ENCODE data around the gene ANKRD44.

Gene ANKRD44

DNA sequence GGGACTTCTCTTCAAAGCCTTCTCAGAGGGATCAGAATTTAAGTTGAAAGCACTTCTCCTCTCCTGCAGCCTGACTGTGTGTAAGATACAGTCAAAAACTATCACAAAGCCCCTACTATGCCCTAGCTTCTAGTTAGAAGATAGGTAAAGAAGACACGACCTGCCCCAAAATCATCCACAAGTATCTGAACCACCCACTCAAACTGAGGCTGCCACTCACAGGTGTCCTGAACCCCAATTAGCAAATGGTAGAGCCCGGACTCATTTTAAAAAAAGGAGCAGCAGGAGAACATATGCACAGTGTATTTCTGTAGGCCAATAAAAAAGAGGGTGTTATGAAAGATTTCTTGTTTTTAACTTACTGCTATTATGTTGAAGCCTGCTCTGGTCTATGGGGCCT lies 74.4 kb downstream of the ANKRD44 start:
- no peak for DNase-seq

DNA sequence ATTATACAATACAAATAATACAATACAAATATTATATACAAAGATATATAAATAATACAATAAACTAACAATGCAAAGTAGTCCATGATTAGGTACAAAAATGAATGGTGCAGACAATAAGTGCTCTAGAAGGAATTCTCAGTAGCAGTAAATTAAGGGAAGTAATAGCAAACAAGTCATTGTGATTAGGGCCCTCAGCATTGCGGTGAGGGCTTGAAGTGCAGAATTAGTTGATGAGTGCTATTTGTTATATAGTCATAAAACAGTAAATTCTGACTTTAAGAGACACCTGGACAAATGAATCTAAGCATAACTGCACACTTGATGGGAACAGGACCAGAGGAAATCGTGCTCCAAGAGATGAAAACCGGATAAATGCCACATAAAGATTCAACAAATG lies 74.9 kb downstream of the ANKRD44 start:
- peak; percentile 4 for DNase-seq

DNA sequence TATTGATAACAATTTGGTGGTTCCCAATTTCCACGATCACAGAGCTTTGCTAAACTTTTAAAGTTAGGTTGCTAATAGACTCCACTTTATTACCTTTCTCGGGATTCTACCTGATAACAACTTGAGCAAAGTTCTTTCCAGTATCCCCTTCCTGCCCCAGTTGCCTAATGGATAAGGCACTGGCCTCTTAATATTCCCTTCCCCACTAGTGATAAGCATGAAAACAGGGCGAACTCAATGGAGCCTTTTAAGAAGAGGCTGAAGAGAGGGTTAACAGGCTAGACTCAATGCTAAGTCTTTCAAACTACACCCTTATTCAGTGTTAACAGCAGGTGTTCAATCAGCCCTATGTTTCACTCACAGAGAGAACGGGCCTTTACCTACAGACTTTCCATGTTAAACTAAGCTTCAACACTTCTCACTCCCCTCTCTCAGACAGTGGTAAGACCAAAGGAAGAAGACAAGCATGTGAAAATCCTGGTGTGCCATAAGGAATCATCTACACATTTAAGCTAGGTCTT lies 75.8 kb downstream of the ANKRD44 start:
- no peak for DNase-seq

DNA sequence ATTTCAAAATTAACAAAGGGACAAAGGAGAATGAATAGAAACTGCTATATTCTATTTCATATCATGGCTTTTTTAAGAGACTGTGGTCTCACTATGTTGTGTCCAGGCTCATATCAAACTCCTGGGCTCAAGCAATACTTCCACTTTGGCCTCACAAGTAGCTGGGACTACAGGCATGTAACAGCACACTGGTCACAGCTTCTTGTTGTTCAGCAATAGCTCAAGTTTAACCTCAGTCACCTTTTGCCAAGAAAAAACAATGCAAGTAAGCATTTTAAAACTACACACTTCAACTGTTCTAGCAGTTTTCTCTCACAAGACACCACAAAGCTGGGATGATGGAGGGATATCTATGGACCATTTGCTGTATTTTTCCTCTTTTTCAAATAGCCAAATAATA lies 77.1 kb downstream of the ANKRD44 start:
- no peak for DNase-seq

DNA sequence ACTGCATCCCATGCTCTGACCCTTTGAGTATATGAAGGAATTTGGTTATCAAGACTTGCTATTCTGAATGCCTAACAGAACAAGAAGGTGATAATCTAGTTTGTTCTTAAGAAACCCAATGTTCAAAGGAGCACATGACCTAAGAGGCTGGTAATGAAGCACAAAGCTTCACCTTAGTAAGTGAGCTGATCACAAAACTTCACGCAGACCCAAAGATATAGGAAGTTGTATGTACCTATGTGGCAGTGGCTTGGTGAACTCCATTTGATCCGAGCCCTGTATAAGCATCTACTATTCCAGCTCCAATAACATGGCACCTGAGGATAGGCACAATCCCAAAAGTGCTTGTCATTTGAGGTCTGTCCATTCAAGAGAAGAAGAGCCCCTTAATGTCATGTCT lies 78.6 kb downstream of the ANKRD44 start:
- DNase-seq = no peak

DNA sequence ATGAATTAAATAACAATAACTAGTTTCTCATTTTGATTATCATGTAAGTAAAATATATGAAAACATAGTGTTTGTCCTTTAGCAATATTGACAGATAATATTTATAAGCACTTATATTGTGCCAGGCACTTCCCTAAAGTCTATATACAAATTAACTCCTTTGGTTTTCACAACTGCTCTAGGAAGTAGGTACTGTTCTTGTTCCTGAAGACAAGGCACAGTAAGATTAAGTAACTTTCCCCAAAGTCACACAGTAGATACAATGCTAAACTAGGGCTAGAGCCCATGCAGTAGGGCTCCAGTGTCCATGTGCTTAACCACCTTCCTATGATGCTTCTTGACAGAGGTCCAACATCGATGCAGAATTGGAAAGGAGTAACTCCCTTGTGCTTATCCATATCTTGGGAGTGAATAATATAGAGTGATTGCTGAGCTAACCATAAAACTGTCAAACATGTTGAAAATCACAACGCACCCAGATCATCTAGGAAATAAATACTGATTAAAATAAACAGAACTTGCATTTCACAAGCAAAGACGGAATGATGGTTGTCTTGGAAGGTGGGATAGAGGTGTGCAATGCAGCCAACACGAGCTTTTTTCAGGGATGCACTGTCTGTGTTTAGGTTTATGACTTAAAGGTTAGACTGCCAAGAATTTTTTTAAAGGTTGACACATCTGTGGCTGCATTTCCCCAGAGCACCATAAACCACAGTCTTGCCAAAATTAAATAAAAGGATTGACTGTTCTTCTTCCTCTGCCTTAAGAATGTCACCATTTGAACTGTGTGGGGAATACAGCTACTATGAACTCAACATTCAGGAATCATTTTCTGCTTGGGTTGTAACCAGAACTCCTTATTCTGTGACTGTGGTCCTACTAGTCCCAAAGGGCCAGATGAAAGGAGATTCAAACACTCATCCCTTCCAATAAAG lies 80.8 kb downstream of the ANKRD44 start:
- no peak for DNase-seq

DNA sequence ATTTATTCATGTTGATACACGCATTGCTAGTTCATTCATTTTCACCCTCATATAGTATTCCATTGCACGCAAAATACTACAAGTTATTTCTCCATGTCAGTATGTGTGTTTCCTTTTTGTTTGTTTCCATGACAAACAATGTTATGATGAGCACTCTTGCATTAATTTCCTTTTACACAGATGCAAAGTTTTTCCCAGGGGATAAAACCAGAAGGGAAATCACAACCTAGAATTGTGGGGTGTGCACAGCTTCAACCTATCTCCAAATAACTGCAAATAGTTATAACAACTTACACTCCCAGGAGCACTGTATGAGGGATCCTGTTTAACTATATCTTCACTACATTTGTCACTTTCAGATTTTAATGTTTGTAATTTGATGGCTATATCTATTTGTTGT lies 87.1 kb downstream of the ANKRD44 start:
- DNase-seq = no peak

DNA sequence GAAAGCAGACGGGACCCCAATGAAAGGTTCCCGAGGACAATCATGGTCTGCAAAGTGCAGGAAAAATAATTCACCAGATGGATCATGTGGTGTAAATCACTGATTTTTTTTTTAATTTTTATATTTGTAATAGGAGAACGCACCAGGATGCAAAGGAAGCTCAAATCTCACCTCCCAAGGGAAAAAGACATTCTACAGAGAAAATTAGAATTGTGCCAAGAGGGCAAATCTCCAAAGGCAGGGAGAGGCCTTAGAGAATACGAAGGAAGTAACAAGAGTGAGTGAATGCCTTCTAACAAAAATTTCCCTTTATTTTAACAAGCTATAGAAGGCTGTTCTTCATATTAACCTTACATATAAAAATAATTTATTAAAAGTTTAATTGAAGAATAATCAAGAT lies 90.9 kb downstream of the ANKRD44 start:
- no peak for DNase-seq

DNA sequence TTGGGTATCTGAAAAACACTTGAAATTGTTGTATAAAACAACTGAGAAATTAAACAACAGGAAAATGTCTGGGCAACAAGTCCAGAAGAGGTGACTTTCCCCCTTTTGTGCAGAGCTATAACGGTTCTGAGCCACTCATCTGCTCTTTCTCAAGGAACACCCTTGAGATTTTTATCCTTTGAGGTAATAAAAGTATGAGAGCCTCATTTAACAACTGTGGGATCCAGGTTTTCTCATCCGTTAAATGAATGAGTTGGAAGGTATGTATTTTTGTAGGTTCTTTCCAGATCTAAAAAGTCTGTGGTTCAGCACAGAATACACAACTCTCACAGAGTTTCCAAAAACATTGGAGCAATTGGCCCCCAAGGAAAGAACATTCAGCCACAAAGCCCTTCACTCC lies 93.0 kb downstream of the ANKRD44 start:
- DNase-seq = no peak

DNA sequence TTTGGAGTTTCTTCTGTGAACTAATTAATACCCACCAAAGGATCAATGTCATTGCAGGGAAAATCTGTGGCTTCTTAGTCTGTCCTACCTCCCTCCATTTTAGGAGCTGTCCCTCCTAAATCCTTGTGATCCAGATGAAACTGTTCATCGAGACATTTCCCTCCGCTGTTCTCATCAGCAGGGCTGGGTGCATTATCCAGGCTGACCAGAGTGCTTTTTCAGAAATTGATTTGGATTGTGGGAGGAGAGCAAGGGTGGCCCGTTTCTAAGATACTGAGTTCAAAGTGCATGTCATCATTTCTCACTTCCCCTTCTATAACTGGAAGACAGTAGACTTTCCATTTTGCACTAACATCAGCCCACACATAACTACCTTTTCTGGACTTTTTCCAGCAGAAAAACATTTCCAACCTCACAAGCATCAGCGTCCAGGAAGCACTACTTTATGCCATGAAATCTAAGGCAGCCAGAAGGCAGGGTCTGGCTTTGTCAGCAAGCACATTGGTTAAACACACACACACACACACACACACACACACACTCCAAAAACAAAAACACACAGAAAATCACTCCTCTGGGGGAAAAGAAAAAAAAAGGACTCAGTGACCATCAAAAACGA lies 94.1 kb downstream of the ANKRD44 start:
- DNase-seq = no peak

DNA sequence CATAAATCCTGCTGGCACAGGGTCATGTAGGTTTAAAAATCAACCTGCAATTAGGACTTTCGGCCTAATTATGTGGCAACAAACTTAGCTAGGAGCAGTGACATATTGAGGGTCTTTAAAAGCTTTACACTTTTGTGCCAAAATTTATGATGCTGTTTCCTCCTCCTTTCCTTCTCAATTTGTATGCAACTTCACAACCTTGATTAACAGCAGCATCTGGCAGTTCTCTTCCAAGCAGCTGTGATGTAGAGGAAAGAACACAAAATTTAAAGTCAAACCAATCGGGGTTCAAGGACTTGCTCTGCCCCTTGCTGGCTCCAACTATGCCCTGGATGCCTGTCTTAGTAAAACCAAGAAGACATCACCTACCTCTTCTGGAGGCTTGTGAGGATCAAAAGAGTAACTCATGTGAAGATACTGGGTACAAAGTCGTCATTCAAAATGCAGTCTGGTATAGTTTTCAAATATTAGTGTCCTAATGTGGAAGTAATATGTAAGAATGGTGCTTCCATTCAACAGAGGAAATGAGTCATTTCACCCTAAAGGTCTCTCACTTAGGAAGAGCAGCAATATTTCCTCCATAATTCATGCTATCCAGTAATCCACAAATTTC lies 94.7 kb downstream of the ANKRD44 start:
- DNase-seq = no peak

DNA sequence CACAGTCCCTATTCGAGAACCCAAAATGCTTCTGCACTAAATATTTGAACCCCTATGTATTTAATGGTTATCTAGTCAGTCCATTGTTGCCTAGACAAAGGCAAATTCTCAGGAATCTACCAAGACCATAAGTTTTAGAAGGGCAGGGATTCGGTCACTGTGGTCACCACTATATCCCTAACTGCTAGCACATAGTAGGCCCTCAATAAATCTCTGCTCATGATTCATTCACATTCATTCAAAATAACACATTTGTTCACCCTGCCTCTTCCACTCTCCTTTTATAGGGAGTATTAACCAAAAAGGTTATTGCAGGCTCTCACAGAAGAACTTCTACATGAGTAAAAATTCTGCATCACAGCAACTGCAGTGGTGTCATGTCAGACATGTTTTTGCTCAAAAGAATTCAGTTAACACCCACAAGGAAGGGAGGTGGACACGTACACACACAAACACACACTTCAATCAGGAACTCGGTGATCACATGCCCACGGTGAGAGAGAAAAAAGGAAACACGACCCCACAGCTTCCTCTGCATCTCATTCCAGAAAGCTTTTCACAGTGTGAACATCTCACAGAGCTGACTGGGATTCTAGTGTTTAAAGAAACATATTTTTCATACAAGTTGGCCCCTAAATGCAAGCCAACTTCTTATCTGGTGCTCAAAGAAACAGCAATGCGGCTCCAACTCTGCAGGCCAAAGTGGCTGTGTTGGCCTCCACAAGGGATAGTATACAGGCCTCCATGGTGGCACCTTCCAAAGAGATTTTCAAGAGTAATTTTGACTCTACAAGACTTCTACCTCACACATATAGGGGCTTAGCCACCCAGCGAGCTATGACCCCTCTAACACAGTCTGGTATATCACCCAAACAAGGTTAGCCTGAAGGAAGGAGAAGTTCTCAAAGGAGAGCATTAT lies 98.0 kb downstream of the ANKRD44 start:
- no peak for DNase-seq

DNA sequence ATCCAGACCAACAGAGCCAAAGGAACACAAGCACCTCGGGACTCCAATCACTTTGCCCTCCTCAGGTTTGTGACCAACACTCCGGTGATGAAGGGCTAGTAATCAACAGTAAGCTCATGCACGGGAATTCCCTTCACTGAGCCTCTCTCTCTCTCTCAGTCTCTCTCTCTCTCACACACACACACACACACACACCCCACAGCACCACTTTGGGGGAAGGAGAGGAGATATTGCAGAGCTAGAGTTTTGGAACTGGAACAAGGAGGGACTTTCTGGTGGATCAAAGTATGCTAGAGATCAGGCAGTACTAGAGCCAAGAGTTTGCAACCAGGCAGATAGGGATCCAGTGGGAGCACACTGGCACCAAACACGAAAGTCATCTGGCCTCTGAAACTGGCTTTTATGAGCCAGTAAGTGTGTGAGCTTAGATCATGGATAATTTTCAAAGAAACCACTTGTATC lies 98.7 kb downstream of the ANKRD44 start:
- no peak for DNase-seq

DNA sequence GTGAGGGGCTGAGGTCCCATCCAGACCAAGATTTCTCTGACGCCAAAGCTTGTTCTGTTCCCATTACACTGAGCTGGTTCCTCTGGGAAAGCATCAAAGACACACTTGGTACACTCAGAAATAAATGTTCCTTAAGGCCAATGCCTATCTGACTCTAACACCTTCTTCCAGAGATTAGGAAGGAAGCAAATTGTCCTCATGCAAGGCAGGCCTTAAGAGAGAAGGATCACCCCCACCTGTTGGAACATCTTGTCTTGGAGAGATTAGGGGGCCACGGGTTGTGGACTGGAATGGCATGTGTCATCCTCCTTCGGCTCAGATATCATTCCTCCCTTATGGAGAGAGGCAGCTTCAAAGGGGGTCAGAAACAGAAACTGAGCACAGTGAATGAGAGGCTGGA lies 100.2 kb downstream of the ANKRD44 start:
- DNase-seq = no peak

DNA sequence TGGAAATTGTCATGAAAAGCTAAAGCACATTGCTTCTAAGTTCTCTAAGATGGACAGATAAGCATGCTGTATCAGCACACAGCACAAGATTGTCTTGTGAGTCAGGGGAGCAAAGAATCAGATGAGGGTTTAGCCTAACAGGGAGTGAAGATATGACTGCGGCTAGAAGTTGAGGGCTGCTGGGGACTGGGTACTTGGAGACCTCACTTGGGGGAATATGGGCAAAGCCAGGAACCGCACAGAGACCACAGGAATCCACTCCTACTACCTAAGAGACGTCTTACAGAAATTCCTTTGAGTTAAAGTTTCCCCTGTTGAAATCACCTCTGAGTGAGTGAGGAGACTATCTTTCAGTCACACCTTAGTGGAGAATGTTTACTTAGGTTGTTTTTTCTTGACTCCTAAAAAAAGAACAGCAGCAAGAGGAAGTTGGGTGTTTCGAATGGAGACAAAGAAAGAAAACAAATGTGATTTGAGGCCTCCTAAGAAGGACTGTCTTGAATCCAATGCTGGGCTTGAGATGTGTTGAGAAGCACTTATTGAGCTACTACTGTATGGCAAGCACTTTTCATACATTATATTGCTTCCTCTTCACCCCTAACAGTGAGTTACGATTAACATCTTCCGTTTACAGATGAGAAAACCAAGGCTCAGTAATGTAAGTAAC lies 100.7 kb downstream of the ANKRD44 start:
- DNase-seq = no peak

DNA sequence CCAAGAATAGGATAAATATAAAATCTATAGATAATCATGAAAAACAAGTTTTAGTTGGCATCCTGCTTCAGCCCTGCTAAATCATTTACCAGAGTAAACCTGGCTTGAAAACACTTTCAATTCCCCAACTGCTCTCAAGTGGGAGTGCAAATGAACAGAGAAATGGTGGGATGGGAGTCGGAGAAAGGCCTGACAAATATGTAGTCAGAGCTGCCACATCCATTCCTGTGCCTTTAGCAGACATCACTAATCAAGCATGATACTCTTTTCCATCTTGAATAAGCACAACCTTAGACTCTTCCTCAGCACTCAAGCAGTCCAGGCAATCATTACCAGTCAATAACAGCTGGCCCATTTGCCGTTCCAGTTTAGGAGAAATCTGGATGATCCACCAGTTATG lies 101.3 kb downstream of the ANKRD44 start:
- no peak for DNase-seq

DNA sequence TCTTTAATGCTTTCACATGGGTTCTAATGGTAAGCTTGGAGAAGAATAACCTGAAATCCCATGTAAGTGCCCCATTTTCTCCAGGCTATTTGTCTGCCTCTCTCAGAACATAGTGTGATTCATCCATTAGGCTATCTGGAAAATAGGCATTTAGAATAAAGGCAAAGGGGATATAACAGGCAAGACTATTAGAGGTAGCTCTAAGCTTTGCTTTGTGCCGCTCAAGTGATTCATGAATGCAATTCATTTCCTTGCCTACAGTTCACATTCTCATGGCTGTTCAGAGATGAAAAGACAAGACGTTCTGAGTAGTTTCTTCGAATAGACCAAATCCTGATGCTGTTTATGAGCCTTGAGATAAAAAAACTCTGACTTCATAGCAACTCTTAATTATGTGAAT lies 101.7 kb downstream of the ANKRD44 start:
- no peak for DNase-seq

DNA sequence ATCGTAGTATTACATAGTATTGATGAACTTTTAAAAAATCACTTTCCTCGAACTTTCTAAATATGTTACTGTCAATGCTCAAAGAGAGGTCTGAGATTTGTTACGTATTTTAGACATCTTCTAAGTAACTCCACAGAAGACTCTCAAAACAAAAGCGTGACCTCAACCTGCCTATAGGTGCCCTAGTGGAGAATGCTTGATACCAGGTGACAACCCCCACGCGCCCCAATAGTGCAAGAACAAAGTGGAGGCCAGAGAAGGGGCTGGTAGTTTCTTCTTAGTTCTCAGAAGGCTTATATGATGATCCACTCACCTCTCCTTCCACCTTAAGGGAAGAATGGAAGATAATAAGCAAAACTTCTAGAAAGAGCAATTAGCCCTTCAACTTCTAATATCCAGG lies 102.6 kb downstream of the ANKRD44 start:
- no peak for DNase-seq

DNA sequence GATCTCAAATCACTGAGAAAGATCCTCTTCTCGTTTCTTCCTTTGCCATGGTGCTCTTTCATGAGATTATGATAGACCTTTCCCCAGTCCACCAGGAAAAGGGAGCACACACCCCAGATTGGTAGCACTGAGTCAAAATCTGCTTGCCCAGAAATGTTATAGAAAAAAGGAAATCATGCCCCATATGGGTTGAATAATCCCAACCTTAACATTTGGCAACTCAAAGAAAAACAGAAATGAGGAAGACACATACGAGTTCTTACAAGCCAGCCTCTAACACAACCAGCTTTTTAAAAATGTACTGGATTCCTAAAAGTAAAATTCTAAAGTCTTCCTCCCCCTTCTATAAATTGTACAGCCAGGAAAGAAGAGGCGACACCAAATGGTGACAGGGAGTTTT lies 103.0 kb downstream of the ANKRD44 start:
- no peak for DNase-seq

DNA sequence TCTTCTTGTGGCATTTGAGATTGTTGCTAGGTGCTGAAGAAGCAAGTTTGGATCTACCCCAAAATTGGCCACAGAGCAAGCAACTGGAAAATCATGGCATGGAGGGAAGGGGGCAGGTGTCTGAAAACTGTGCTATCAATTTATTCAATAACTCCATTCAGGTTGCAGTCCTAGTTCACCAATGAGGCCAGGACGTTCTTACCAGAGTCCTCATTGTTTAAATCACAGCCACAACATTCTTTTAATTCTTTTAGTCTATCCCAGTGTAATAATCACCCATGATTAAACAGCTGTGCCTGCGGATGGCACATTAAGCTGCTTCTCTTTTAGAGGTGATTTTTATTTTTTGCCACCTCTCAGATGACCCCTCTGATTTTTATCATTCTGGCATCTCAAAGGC lies 103.5 kb downstream of the ANKRD44 start:
- no peak for DNase-seq

DNA sequence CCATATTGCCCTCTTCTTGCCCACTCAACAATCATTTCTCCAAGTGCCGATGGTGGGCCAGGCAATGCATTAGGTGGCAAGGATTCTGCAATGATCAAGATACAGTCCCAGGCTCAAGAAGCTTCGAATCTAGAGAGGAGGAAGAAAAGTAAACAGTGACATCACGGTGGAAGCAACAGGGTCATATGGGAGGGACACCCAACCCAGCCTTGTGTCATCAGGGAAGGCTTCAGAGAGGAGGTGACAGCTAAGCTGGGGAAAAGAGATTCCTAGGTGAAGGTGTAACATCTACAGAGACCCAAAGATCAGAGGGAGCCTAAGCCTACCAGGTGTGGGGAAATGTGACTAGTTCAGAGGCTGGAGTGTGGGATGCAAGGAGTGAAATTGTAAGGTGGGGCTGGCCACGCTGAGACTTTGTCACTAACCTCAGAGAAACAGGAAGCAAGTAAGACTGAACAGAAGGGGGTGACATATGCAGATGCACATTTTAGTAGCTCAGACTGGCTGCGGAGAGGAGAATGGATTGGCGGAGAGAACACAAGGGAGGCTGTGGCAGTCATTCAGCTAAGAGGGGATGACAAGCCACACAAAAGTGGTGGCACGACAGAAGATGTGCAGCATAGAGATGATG lies 104.9 kb downstream of the ANKRD44 start:
- no peak for DNase-seq
